ENCODE data around the gene SGO2. TPM values are rescaled to one million over a fixed set of nuclear protein-coding genes. Genes with fewer than 3 reads are reported as not detected.

Gene SGO2
- total RNA-seq, 1 donor from 2014 or later = 6.6 TPM

DNA sequence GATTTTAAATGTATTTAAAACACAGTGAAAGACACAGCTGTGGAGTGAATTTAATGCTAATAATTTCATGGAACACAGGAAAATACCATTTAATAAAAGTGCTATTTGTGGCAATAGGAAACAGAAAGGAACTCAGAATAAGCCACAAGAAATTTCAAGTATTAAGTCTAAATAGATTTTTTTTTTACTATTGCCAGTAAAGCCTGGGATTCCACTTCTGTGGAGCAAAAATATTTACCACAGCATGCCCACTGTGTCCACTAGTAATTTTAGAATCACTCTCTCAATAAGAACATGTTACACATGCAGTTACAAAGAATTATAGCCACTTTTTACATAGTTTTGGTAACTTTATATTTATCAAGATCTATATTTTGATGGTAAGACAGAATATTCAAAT is 33.4 kb upstream of the SGO2 start:
- Mint-ChIP-seq H3K4me1 (ENCODE audit: low read depth, unreplicated experiment) (no peaks in the 10 kb centered on the region), H3K27ac (ENCODE audit: unreplicated experiment) (no peak overlapping the region), H3K27me3 (ENCODE audit: unreplicated experiment) (peaks cover 2% of the 10 kb centered on the region), H3K36me3 (ENCODE audit: unreplicated experiment) (peaks cover 13% of the 10 kb centered on the region), H3K9me3 (ENCODE audit: unreplicated experiment) (no peaks in the 10 kb centered on the region), H3K4me3 (ENCODE audit: unreplicated experiment) (no peak overlapping the region)
- TF ChIP-seq, protein P1, sequence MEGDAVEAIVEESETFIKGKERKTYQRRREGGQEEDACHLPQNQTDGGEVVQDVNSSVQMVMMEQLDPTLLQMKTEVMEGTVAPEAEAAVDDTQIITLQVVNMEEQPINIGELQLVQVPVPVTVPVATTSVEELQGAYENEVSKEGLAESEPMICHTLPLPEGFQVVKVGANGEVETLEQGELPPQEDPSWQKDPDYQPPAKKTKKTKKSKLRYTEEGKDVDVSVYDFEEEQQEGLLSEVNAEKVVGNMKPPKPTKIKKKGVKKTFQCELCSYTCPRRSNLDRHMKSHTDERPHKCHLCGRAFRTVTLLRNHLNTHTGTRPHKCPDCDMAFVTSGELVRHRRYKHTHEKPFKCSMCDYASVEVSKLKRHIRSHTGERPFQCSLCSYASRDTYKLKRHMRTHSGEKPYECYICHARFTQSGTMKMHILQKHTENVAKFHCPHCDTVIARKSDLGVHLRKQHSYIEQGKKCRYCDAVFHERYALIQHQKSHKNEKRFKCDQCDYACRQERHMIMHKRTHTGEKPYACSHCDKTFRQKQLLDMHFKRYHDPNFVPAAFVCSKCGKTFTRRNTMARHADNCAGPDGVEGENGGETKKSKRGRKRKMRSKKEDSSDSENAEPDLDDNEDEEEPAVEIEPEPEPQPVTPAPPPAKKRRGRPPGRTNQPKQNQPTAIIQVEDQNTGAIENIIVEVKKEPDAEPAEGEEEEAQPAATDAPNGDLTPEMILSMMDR (IDR thresholded peaks at IDR 0.05; ENCODE audit: partially characterized antibody, unreplicated experiment) = no peak
- DNase-seq = no peak

DNA sequence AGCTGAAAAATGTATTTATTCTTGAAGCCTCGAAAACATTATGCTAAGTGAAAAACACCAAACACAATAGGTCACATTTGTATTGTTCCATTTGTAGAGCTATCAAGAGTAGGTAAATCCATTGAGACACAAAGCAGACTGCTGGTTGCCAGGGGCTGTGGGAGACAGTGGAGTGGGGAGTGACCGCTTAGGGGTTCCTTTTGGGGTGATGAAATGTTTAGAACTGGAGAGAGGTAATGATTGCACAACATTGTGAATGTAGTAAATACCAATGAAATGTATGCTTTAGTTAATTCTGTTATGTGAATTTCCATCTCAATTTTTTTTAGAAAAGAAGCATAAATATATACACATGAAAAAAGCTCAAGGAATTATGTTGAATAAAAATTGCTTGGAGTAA is 32.0 kb upstream of the SGO2 start:
- no peak overlapping the region for H3K27ac Mint-ChIP-seq (ENCODE audit: unreplicated experiment)
- no peak for DNase-seq
- H3K36me3 Mint-ChIP-seq (ENCODE audit: unreplicated experiment) = peaks cover 13% of the 10 kb centered on the region
- no peaks in the 10 kb centered on the region for H3K9me3 Mint-ChIP-seq (ENCODE audit: unreplicated experiment)
- TF ChIP-seq, protein P1 (IDR thresholded peaks at IDR 0.05; ENCODE audit: partially characterized antibody, unreplicated experiment) = no peak
- H3K27me3 Mint-ChIP-seq (ENCODE audit: unreplicated experiment) = peaks cover 2% of the 10 kb centered on the region
- no peaks in the 10 kb centered on the region for H3K4me1 Mint-ChIP-seq (ENCODE audit: low read depth, unreplicated experiment)
- no peak overlapping the region for H3K4me3 Mint-ChIP-seq (ENCODE audit: unreplicated experiment)

DNA sequence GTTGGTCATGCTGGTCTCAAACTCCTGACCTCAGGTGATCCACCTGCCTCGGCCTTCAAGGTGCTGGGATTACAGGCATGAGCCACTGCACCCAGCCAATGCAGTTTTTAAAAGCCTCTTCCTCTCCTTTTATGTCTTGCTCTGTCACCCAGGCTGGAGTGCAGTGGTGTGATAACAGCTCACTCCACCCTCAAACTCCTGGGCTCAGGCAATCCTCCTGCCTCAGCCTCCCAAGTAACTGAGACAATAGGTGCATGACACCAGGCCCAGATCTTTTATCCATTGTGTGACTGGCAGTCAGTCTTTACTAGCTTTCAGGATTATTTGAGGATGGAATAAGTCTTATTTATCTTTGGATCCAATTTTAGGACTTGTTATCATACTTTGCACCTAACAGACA is 29.3 kb upstream of the SGO2 start:
- Mint-ChIP-seq H3K27me3 (ENCODE audit: unreplicated experiment) (peaks cover 2% of the 10 kb centered on the region), H3K36me3 (ENCODE audit: unreplicated experiment) (peaks cover 5% of the 10 kb centered on the region), H3K4me1 (ENCODE audit: low read depth, unreplicated experiment) (no peaks in the 10 kb centered on the region), H3K27ac (ENCODE audit: unreplicated experiment) (no peak overlapping the region), H3K9me3 (ENCODE audit: unreplicated experiment) (no peaks in the 10 kb centered on the region), H3K4me3 (ENCODE audit: unreplicated experiment) (no peak overlapping the region)
- TF ChIP-seq, protein P1 (IDR thresholded peaks at IDR 0.05; ENCODE audit: partially characterized antibody, unreplicated experiment) = no peak
- no peak for DNase-seq

DNA sequence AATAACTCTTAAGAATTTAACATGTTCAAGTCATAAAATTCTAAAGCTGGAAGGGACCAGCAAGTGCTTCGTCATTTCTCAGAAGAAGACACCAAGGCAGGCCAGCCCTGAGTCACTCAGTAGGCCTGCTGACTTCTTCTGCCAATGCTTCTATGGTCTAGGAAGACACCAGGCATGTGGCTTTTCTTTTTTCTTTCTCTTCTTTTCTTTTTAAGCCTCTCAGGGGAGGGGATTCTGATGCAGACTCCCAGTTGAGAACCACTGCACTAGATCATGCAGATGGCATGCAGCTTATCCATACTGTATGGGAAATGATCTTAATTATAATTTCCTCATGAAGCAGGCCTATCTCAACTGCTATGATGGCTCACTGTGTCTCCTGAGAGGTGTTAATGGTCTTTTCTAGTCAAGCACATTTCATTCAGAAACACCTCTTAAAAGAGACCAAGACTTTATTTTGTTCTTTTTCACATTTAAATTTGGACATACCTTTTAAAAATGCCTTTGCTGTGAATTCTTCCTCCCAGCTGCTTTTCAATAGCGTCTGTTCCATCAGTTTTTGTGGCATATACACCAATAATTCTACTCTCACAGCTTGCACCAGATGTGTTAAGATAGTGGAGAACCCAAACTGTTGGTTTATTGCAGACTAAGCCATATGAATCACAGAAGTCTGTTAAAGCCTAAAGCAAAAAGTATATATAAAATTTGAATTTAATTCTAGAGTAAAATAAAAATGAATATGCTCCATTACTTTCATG is 27.4 kb upstream of the SGO2 start:
- TF ChIP-seq, protein P1 (IDR thresholded peaks at IDR 0.05; ENCODE audit: partially characterized antibody, unreplicated experiment) = no peak
- no peak overlapping the region for H3K27ac Mint-ChIP-seq (ENCODE audit: unreplicated experiment)
- no peak overlapping the region for H3K4me3 Mint-ChIP-seq (ENCODE audit: unreplicated experiment)
- H3K4me1 Mint-ChIP-seq (ENCODE audit: low read depth, unreplicated experiment) = no peaks in the 10 kb centered on the region
- DNase-seq = no peak
- H3K36me3 Mint-ChIP-seq (ENCODE audit: unreplicated experiment) = no peaks in the 10 kb centered on the region
- H3K27me3 Mint-ChIP-seq (ENCODE audit: unreplicated experiment) = no peaks in the 10 kb centered on the region
- no peaks in the 10 kb centered on the region for H3K9me3 Mint-ChIP-seq (ENCODE audit: unreplicated experiment)

DNA sequence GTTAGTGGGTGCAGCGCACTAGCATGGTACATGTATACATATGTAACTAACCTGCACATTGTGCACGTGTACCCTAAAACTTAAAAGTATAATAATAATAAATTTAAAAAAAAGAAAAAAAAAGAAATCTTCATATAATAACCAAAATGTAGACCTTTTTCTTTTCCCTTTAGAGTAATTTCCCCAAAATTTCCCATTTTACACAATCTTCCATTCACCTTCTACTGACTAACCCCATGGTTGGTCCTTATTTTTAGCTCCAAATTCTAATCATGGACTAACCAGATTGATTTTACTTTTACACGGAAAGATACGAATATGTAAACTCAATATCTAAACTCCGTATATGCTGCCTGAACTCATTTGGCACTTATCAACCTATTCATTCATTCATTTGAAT is 23.8 kb upstream of the SGO2 start:
- TF ChIP-seq, protein P1 (IDR thresholded peaks at IDR 0.05; ENCODE audit: partially characterized antibody, unreplicated experiment) = no peak
- Mint-ChIP-seq H3K36me3 (ENCODE audit: unreplicated experiment) (no peaks in the 10 kb centered on the region), H3K9me3 (ENCODE audit: unreplicated experiment) (no peaks in the 10 kb centered on the region), H3K27me3 (ENCODE audit: unreplicated experiment) (no peaks in the 10 kb centered on the region), H3K4me1 (ENCODE audit: low read depth, unreplicated experiment) (no peaks in the 10 kb centered on the region), H3K27ac (ENCODE audit: unreplicated experiment) (no peak overlapping the region), H3K4me3 (ENCODE audit: unreplicated experiment) (no peak overlapping the region)
- no peak for DNase-seq
